Neural cell (in vitro differentiated cells): Measurements from ENCODE around the gene MYO3B.

ENCODE experiments used
- POLR2AphosphoS5 ChIP-seq: IDR thresholded peaks from 2 replicates; pipeline ENCODE4 v1.6.1; 2012
- TAF1 ChIP-seq: IDR thresholded peaks from 2 replicates; pipeline ENCODE4 v1.6.1; 2012; ENCODE audit warnings: low read depth
- TF ChIP-seq, protein P1 (sequence below): fragments of 450-650 bp; IDR thresholded peaks from 2 replicates; pipeline ENCODE4 v1.5.1; 2014; ENCODE audit warnings: antibody characterized with exemption, mild to moderate bottlenecking, moderate library complexity; ENCODE audit not compliant: poor library complexity, severe bottlenecking

DNA sequence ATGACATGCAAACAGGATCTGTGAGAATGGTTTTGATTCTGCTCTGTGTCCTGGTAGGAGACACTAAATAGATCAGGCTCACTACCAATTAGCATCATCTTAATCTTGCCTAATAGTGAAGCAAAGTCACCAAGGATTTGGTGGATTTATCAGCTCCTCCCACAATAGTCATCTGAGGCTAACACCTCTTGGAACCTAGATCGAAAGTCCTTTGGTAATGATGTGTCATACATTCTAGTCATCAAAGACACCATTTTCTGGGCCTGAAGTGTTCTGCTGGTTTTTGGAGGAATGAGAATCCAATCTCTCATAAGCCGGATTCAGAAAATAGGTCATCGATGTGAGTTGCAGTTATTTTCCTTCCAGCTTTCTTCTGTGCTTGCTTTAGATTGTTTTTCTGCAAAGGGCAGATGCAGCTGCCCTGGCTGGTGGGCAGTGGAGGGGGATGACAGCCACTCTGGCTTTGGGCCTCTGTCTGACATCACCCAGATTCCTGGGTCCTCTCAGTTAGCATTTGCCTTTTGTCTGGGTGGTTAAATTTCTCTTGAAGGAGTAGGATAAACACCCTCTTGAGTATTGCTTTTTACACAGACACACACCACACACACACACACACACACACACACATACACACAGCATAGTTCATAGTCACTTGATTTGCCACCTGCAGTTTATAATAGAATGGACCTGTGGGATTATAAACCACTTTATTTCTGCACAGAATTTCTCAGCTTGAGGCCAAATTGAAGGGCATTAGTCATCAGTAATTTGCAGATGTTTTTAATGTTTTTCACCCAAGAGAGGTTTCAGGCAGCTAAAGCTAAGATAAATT, at the start of gene MYO3B:
- TF ChIP-seq, protein P1, sequence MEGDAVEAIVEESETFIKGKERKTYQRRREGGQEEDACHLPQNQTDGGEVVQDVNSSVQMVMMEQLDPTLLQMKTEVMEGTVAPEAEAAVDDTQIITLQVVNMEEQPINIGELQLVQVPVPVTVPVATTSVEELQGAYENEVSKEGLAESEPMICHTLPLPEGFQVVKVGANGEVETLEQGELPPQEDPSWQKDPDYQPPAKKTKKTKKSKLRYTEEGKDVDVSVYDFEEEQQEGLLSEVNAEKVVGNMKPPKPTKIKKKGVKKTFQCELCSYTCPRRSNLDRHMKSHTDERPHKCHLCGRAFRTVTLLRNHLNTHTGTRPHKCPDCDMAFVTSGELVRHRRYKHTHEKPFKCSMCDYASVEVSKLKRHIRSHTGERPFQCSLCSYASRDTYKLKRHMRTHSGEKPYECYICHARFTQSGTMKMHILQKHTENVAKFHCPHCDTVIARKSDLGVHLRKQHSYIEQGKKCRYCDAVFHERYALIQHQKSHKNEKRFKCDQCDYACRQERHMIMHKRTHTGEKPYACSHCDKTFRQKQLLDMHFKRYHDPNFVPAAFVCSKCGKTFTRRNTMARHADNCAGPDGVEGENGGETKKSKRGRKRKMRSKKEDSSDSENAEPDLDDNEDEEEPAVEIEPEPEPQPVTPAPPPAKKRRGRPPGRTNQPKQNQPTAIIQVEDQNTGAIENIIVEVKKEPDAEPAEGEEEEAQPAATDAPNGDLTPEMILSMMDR: no peak
- TF ChIP-seq TAF1 (no peak), POLR2AphosphoS5 (peak; percentile 59)
